CD1c-positive myeloid dendritic cell (primary cell): Measurements from ENCODE around the gene EFCAB14.
"Not testable (repeated sequence)": the region's sequence is repeated elsewhere in the genome, so short reads cannot be mapped to it uniquely, and the experiment has no call there.

Experiments
- DNase-seq: peaks from one replicate; pipeline ENCODE4 v3.0.0-alpha.2; 2016; ENCODE audit errors: extremely low spot score

EFCAB14 gene, protein sequence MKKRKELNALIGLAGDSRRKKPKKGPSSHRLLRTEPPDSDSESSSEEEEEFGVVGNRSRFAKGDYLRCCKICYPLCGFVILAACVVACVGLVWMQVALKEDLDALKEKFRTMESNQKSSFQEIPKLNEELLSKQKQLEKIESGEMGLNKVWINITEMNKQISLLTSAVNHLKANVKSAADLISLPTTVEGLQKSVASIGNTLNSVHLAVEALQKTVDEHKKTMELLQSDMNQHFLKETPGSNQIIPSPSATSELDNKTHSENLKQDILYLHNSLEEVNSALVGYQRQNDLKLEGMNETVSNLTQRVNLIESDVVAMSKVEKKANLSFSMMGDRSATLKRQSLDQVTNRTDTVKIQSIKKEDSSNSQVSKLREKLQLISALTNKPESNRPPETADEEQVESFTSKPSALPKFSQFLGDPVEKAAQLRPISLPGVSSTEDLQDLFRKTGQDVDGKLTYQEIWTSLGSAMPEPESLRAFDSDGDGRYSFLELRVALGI

DNA sequence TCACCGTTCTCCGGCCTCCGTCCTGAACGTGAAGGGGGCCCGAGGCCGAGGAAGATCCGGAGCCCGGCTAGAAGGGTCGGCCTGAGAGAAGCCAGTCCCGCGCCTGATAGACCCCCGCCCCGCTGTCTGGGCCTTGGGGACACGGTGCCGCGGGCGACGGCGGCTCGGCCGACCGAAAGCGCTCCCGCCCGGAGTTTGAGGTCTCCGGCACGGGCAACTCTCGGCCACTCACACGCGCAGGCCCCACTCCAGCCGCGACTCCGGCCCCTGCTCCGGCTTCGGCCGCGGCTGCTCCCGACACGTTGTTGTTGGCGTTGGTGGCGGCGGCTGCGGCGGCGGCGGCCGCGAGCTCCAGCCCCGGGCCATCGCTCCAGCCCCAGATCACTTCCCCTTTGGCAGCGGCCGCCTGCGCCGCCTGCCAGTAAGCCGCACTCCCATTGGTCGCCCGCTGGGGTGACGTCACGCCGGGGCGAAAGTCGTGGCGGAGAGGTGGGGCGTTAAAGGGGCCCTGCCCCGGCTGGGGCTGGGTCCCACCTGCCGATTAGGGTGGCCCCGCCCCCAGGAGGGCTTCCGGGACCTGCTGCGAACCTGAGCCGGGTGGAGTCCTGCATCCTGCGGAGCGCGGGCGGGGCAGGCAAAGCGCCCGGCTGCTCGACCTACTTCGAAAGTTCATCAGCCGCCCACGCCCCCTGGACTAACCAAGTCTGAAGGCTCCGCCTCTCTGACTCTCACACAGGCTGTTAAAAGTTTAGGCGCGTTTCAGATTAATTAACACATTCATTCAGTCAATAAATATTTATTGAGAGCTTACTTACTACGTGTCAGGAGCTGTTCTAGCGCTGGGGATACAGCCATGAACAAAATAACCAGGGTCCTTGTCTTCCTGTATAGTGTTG is at the start of gene EFCAB14:
TSS of gene EFCAB14 (minus strand) at position 388 of the 896 bp plus-strand sequence. CDS start 1,027 bp downstream, outside the sequence.
- peak; percentile 97 for DNase-seq

DNA sequence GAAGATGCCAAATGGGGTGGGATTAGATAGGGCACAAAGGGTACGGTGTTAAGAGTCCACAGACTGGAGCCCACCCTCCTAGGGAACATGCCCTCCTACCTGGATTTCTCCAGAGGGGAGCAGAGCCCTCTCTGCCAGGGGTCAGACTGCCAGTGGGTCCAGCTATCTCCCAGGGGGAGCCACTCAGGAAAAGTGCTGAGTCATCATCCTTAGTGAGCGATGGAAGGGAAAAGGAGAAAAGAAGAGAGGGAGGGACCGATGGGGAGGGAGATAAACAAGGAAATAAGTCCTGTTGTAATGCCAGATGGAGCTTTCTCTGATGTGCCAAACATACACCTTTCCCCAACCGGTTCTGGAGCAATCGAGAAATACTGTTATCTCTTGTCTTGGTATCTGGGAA is 49.5 kb upstream of the EFCAB14 start:
- DNase-seq: no peak

DNA sequence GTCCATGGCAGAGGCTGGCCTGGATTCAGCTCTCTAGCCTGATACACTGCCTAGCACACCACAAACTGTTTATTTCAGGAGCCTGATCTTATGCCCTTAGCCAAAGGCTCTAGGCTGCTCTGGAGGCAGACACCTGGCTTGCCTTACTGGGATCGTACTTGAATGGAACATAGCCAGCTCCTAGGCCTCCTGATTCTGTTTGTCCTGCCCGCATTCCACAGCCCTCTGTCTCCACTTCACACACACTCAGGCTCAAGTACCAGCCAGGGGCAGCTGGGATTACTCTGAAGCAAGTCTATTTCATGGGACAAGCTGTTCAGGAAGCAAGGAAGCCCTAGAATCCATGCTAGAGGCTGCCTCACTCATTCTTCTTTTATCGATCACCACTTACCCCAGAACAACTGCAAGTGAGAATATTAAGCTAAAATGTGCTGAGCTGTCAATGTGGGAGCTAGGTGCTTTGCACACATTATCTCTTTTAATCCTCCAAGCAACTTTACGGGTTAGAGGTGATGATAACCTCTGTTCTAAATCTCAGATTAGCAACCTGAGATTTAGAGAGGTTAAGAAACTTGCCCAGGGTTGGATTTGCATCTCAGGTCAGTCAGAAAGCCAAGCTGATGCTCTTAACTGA is 48.9 kb upstream of the EFCAB14 start:
- no peak for DNase-seq

DNA sequence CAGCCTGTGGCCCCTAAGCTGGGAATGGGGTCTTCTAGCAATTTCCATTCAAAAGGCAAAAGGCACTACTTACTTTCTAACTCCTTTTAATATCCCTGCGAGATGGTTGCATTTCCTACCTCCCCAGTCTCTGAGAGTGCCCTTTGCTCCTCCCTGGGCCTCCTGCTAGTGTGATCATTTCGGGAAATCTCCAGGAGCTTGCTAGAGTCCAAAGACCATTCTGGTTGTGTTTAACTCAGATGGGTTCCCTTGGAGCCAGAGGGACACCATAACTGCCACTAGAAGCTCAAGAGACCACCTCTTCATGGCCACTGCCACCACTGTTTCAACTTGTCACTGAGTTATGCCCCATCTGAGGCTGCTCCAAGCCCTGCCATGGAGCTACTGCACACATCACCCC is 45.5 kb upstream of the EFCAB14 start:
- no peak for DNase-seq

DNA sequence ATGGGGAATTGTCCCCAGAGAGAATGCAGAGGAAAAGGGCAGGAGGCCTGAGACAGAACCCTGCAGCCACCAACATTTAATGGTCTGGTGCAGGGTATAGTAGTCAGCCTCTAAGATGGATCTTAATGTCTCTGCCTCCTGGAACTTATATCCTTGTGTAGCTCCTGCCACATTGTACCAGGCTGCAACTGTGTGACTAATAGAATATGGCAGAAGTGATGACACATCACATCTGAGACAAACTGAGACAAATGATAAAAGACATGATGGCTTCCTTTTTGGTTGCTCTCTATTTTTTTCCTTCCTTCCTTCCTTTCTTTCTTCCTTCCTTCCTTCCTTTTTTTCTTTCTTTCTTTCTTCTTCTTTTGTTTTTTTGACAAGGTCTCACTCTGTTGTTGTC is 42.8 kb upstream of the EFCAB14 start:
- DNase-seq: no peak

DNA sequence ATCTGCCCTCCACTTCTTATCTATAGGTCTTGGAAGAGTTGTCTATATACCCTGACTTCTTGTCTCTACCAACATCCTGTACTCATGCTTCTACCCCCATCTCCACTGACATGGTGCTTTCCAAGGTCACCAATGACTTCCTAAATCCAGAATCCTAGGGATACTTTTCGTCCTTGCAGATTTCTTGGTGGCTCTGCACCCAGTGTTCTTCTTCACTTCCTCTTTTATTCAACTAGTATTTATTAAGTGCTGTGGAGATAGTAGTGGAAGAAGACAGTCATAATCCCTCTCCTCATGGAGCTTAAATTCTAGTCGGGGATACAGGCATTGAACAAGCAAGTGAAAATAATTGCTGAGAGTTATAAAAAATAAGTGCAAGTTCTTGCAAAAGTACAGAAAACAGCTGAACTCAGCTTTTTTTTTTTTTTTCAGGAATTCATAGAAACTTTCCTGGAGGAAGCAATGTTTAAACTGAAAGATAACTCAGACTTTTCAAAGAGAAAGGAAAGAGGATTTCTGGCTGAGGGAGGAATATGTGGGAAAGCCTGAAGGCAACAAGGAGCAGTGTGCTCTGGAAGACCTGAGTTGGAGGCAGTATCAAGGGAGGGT is 41.7 kb upstream of the EFCAB14 start:
- no peak for DNase-seq

DNA sequence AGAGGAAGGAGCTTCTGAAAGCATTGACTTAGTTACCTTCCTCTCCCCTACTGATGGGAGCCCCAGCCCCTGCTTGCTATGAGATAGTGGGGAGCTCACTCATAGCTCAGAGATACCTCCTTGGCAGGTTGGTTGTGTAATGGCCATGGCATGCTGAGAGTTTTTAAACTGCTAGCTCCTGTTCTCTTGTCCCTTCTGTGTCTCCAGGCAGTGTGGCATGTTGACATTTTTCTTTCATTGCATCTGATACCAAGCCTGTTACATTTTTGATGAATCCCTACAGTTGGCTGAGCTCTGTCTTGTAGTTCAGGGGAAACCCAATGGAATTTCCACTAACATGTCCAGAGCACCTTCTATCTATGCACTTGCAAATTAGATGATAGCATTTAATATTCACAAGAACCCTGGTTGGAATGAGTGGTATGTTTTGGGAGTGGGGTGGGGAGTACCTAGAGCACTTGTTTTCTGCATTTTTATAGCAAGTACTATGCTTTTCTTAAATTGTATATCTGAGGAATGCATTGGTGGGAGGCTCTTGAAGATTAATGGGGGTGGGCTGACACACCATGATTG is 39.1 kb upstream of the EFCAB14 start:
- DNase-seq: no peak

DNA sequence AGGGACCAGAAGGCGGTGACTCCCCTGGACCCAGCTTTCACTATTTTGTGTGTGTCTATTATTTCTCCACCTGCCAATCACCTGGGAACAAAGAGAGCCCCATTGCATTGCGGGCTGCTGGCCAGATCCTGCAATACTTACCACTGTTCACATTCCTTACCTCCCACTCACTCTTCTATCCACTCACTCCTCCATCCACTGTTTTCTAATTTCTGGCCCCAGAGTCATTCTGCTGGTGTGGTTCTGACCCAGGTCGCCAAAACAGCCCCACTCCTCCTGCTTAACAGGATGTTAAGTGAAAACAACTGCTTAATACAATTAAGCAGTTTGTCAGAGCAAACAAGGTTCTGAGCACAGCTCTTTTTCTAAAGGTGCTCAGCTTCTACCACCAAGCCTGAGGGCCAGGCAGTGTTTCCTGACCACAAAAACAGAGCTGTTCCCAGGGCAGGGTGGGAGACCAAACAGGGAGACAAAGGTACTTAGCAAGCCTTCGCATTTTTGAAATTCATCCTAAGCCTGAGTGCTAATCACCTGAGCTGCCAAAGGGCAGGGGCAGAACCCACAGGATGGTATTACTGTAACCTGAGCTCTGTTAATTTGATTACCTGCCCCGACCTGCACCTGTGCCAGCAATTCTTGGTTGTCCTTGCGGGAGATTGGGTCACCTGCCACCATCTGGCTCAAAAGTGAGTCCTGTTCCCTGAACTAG is 38.5 kb upstream of the EFCAB14 start:
- DNase-seq: no peak

DNA sequence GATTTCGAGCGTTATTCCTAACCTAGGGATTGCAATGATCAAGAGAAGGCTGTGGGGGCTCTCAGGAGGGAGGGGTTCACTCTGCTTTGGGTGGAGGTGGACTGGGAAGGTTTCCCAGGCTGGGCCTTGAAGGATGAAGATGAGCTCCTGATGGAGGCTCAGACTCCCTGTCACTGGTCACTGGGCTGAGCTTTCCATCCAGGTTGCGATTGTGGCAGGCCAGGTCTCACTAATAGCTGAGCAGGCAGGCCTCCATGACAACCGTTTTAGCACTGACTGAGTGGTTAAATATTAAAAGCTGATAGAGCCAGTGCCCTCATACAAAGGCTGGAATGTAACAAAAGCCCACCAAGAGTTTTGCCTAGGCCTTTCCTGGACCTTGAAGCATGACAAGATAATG is 36.2 kb upstream of the EFCAB14 start:
- no peak for DNase-seq

DNA sequence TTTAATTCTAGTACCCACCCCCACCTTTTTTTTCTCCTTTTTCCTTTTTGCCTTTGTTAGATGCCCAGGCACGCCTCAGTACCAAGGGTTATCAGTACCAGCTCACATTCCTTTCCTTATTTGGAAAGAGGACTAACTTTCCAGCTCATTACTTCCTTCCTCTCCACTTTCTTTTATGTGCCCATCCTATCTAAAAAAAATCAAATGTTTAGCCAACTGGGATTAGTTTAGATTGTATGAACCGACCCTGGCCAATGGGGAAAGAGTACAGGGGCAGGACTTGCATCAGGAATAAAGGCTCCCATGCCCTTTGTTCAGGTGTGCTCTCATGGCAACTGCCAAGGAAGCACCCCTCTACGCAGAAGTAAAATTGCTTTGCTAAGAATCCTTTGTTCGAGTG is 35.8 kb upstream of the EFCAB14 start:
- DNase-seq: not testable (repeated sequence)

DNA sequence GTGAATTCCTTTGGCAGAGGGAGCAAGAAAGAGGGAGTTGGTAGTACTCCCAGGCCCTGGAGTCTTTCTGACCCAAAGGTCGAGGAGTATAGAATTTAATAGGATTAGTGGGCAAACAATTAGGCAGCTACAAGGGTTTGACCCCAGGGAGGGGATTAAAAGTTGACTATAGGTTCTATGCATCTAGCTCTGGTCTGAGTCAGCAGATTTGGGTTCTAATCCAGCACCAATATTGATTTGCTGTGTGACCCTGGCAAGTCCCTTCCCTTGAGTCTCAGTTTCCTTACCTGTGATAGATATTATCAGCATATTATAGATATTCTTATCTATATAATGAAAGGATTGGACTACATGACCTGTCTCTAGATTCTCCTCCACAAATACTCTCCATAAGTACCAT is 35.1 kb upstream of the EFCAB14 start:
- no peak for DNase-seq

DNA sequence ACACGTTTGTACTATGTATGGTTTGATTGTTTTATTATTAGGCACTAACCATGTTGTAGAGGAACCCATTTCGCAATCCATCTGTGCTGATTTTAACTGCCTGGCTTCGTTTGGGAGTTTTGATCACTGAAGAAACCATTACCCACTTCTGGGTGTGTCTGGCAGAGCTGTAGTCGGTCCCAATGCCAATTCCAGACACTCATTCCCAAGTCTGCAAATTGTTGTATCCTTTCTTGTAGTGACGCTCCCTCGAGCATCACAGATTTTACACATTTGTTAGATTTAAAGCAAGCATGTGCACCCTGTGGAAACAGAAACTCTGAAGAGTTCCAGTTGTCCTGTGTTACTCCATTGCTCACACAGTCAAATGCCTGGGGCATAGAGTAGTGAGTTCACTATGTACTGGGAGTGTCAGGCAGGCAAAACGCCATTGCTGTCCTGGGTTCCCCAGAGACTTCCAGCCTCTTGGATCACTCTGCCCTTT is 31.0 kb upstream of the EFCAB14 start:
- no peak for DNase-seq

DNA sequence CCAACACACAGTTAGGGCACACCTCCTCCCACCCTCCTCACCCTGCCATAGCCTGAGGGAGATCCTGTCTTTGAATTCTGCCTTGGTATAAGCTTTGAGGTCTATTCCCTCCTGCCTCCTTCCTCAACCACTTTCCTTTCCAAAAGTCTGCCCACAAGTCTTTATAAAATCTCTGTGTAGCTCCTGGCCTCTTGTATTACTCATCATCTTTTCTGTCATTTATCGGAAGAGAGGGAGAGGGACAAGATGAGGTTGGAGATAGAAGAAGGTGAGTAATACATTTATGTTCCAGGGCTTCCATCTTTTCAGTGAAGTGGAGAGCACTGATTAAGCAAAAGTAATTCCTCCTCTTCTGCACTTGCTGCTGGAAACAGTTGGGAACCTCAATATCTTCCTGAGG is 30.5 kb upstream of the EFCAB14 start:
- DNase-seq: no peak

DNA sequence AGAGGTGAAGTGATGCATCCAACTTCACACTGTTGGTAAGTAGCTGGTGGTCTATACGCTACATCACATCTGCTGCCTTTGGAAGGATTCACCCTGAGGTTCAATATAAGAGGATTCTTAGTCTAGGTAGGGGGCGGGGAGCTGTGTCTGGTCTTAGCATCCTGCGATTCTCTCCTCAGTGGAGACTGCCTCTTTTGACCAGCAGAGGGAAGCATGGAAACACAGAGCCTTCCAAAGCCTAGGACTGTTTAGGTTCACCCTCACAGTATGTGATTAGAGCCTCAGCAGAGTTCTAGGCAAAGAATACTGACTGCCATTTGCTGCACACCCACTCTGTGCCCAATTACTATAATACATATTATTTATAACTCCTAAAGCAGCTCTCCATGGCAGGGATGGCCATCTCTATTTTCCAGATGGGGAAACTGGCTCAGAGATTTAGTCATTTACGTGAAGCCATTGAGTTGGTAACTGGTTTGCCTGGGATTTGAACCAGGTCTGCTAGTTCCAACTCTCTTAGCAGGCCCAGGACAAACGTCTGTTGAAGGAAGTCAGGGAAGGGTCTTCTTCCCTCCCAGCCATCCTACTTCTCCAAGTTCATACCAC is 28.9 kb upstream of the EFCAB14 start:
- no peak for DNase-seq

DNA sequence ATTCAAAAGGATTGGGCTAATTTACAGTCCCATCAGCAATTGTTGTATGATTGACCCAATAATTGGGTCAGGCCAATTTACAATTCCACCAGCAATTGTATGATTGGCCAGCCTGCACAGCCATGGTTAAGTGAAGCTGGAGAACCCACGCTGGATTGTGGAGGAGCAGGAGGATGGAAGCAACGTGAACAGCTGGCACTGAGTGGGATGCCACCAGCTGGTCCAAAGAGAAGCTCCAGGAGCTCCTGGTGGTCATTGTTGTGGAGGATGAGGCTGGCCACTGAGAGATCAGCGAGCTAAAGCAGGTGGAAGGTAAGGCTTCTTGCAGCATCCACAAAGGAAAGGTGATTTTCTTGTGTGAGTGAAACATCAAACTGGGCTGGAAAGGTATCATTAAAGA is 23.2 kb upstream of the EFCAB14 start:
- no peak for DNase-seq

DNA sequence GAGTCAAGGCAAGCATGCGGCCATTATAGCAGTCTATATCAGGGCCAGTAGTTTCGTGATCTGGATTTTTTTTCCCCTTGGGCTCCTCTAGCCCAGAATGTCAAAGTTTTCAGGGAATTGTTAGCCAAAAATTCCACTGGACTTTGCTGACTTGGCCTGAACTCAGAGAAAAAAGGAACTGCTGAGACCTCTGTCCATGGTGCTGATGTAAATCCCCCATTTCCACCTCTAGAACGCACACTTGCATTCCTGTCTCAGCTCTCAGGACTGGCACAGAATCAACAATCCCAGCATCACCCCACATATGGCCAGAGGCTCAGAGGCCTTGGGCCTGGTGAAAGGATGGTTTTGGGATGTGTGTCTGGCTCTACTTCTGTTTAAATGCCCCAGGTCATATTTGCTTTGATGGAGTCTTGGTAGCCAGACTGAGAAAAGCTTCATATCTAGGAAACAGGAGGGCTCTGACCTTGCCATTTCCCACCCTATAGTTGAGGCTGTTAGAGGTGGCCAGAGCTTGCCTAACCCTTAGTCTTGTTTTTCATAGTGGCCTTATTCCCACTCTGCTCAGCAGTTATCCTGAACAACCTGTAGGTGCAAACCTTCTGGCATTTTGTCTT is 16.9 kb upstream of the EFCAB14 start:
- DNase-seq: peak; percentile 56

DNA sequence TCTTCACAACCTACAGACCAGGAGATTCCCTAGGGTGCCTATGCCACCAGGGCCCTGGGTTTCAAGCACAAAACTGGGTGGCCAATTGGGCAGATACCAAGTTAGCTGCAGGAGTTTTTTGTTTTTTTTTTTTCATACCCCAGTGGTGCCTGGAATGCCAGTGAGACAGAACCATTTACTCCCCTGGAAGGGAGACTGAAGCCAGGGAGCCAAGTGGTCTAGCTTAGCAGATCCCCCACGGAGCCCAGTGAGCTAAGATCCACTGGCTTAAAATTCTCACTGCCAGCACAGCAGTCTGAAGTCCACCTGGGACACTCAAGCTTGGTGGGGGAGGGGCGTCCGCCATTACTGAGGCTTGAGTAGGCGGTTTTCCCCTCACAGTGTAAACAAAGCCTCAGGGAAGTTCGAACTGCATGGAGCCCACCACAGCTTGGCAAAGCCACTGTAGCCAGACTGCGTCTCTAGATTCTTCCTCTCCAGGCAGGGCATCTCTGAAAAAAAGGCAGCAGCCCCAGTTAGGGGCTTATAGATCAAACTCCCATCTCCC is 9.5 kb upstream of the EFCAB14 start:
- not testable (repeated sequence) for DNase-seq

DNA sequence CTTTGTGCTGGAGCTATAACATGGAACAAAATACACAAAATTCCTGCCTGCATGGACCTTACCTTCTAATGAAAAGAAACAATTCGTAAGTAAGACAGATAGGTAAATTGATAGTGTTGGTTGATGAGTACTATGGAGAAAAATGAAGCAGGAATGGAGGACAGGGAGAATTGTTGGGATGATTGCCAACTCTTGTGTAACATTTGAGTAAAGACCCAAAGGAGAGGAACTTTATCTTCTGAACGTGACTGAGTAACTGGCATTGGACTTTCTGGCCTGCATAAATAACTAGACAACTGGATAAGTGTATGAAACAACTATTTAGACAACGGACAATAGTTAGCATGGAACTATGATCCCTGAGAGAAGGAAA is 6.8 kb upstream of the EFCAB14 start:
- no peak for DNase-seq

DNA sequence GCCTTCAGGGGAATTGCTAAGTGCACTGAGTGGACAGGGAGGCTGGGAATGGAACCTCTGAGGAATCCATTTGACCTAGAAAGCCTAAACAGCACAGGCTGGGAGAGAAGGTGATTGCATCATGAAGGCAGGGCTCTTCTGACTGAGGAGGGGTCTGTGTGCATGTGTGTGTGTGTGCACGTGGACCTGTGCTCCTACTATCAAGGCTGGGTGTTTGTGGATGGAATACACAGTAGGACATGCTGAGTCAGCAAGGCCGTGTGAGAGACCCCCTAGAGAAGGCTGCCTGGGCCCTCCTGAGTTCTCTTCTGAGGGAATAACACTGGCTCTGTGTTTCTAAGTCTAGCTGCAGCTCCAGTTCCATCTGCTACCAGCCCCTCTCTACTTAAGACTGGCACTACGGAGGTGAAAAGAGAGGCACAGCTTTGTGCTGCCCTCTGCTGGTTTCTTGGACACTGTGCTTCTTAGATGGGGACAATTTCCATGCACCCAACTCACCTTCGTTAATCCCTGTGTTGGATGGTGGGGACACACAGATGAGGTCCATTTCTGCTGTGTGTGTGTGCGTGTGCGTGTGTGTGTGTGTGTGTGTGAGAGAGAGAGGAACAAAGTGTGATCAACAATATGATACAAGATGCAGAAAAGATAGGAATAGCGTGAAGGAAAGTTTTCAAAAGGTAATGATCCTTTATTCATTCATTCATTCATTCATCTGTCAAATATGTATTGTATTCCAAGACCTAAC is 6.2 kb upstream of the EFCAB14 start:
- peak; percentile 82 for DNase-seq
